Activated gamma-delta T cell treated with Interleukin-2 at 50 U/mL for 16 hours (primary cell): ENCODE data around the gene ADAMTS17.

Experiments
- DNase-seq: peaks from one replicate; pipeline ENCODE4 v3.0.0-alpha.2; 2020

ADAMTS17 gene

GRCh38 chr15:100308608-100309007 is 33.2 kb downstream of the ADAMTS17 start:
- DNase-seq: no peak

GRCh38 chr15:100308213-100308600 is 33.6 kb downstream of the ADAMTS17 start:
- DNase-seq: no peak

GRCh38 chr15:100307241-100308212 is 34.2 kb downstream of the ADAMTS17 start:
- no peak for DNase-seq

GRCh38 chr15:100306098-100306497 is 35.7 kb downstream of the ADAMTS17 start:
- no peak for DNase-seq

GRCh38 chr15:100301910-100302431 is 39.8 kb downstream of the ADAMTS17 start:
- DNase-seq: no peak

GRCh38 chr15:100298257-100298656 is 43.5 kb downstream of the ADAMTS17 start:
- DNase-seq: no peak

- DNase-seq: no peak
Observed at GRCh38 chr15:100297812-100298211, 44.0 kb downstream of the ADAMTS17 start.

GRCh38 chr15:100295939-100296565 is 45.7 kb downstream of the ADAMTS17 start:
- no peak for DNase-seq

- no peak for DNase-seq
Observed at GRCh38 chr15:100292010-100292409, 49.8 kb downstream of the ADAMTS17 start.

- DNase-seq: no peak
Observed at GRCh38 chr15:100291106-100291505, 50.7 kb downstream of the ADAMTS17 start.

GRCh38 chr15:100285641-100286295 is 56.0 kb downstream of the ADAMTS17 start:
- no peak for DNase-seq

- DNase-seq: no peak
Observed at GRCh38 chr15:100284701-100285100, 57.1 kb downstream of the ADAMTS17 start.

GRCh38 chr15:100284191-100284590 is 57.6 kb downstream of the ADAMTS17 start:
- no peak for DNase-seq

- DNase-seq: no peak
Observed at GRCh38 chr15:100281096-100281917, 60.5 kb downstream of the ADAMTS17 start.

- no peak for DNase-seq
Observed at GRCh38 chr15:100279849-100280248, 61.9 kb downstream of the ADAMTS17 start.

- no peak for DNase-seq
Observed at GRCh38 chr15:100279446-100279845, 62.3 kb downstream of the ADAMTS17 start.

- no peak for DNase-seq
Observed at GRCh38 chr15:100278596-100279380, 63.0 kb downstream of the ADAMTS17 start.

- no peak for DNase-seq
Observed at GRCh38 chr15:100277087-100277855, 64.5 kb downstream of the ADAMTS17 start.

GRCh38 chr15:100276506-100276905 is 65.3 kb downstream of the ADAMTS17 start:
- DNase-seq: no peak

GRCh38 chr15:100275641-100276040 is 66.1 kb downstream of the ADAMTS17 start:
- DNase-seq: no peak

- DNase-seq: no peak
Observed at GRCh38 chr15:100269831-100270230, 71.9 kb downstream of the ADAMTS17 start.
